Hair follicular keratinocyte (primary cell): ENCODE results near the gene CFDP1. TPM values are rescaled to one million over a fixed set of nuclear protein-coding genes. Genes with fewer than 3 reads are reported as not detected.

Source experiments
- total RNA-seq: library from RNA; depleted of rRNA; stranded (reverse); fragments of >200 nt; gene quantifications from 2 replicates; pipeline ENCODE4 v1.2.3, GENCODE V29; 2015

The CFDP1 gene
- 37.4 and 46.0 TPM in 2 replicates for total RNA-seq

DNA sequence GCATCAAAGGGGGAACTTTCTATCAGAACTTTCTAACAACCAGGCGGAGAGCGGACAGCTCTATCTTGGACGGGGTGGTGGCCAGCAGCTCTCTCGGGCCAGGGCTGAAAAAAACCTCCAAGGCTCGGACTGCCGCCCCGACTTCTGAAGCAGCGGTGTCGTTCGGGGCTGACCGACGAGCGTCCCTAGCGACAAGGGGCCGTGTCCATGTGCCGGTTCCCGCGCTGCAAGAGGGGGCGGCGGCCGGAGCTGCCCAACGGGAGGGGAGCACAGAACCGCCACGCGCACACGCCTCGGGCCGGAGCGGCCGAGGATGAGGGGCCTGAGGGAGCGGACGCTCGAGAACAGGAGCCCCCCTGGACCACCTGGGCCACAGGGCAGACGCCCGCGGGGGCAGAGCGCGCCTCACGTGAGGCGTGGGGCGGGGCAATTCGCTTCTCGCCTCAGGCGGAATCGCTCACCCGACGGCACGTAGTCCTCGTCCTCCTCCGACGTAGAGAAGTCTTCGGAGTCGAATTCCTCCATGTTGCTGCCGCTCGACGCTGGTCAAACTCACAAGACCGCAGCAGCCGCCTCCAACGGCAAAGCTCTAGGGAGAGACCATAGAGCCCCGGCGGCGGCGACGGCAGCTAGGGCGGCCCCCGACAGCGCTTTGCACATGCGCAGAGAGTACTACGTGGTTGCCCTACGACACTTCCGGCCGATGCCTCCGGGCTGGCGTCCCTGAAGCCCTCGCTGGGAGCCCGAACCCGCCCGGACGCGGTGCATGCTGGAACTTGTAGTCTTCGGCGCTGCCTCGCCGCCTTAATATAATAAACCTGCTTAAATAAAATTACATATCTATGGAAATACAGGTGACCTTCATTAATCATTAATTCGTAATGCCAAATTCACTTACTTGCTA is at the start of gene CFDP1:
Gene CFDP1 (minus strand): TSS at position 676 of the 904 bp plus-strand sequence. CDS start 151 bp downstream, at position 525.

GRCh38 chr16:75464122-75464918 is 31.0 kb upstream of the CFDP1 start, which contains the start of gene TMEM170A:
Gene TMEM170A (minus strand): TSS chr16:75464689. CDS start chr16:75464600, 89 bp downstream.

GRCh38 chr16:75251280-75252048 is 181.8 kb downstream of the CFDP1 start, which contains the start of gene BCAR1:
Gene BCAR1 (minus strand): TSS chr16:75251624. CDS start chr16:75251482, 142 bp downstream.

Other genes starting within 250 kb of the CFDP1 start
- gene CTRB2, start 226.3 kb downstream of the CFDP1 start, total RNA-seq, result not detected in 2 replicates
- not detected in 2 replicates for gene CTRB1, start 214.5 kb downstream of the CFDP1 start, total RNA-seq
- 87.9 and 93.0 TPM in 2 replicates for gene BCAR1, start 181.9 kb downstream of the CFDP1 start, total RNA-seq
- 14.7 and 16.4 TPM in 2 replicates for gene TMEM170A, start 31.2 kb upstream of the CFDP1 start, total RNA-seq
- gene CHST6, start 61.9 kb upstream of the CFDP1 start, total RNA-seq, result 1.1 and 3.0 TPM in 2 replicates
- gene CHST5, start 102.6 kb upstream of the CFDP1 start, total RNA-seq, result 0.08 TPM in 1 of 2 replicates, not detected in the other
- 5.3 and 9.3 TPM in 2 replicates for gene TMEM231, start 122.7 kb upstream of the CFDP1 start, total RNA-seq
- gene GABARAPL2, start 132.9 kb upstream of the CFDP1 start, total RNA-seq, result 49.1 and 51.5 TPM in 2 replicates
- gene ADAT1, start 189.8 kb upstream of the CFDP1 start, total RNA-seq, result 32.0 and 41.5 TPM in 2 replicates
- gene KARS1, start 214.2 kb upstream of the CFDP1 start, total RNA-seq, result 172 and 260 TPM in 2 replicates
- gene TERF2IP, start 214.3 kb upstream of the CFDP1 start, total RNA-seq, result 38.3 and 38.9 TPM in 2 replicates
- gene CPHXL2, start 243.5 kb upstream of the CFDP1 start, total RNA-seq, result not detected in 2 replicates